Measurements from ENCODE around the gene CARM1. TPM values are rescaled to one million over a fixed set of nuclear protein-coding genes. Genes with fewer than 3 reads are reported as not detected.

CARM1 gene
- total and polyA plus RNA-seq, 8 donors, result 13.0 to 24.7 (median 16.6) TPM

GRCh38 chr19:10920288-10920655, 48.9 kb downstream of the CARM1 start:
- no peak for ATAC-seq
- WGBS, 2 donors, result 86 to 93% methylated on average over 10 of the region's 10 CpGs
- H3K27ac ChIP-seq, result no peak overlapping the region
- peaks cover 0 to 36% (median 2%) of the 10 kb centered on the region in 3 donors for H3K36me3 ChIP-seq
- peaks cover 0 to 5% (median 0%) of the 10 kb centered on the region in 3 donors for H3K4me1 ChIP-seq
- H3K9me3 ChIP-seq, result no peaks in the 10 kb centered on the region
- intact Hi-C loops (cut with DNase I), result no loop called here
- FAIRE-seq, result no peak
- H3K4me3 ChIP-seq, result no peak overlapping the region
- no peaks in the 10 kb centered on the region for H3K27me3 ChIP-seq
- no peak for DNase-seq
- no peak for TF ChIP-seq CTCF (IDR thresholded peaks at IDR 0.05)

- Histone ChIP-seq H3K4me3 (no peak overlapping the region), H3K9me3 (no peaks in the 10 kb centered on the region), H3K36me3 (peaks cover 0 to 39% (median 2%) of the 10 kb centered on the region in 3 donors), H3K27me3 (no peaks in the 10 kb centered on the region), H3K27ac (no peak overlapping the region), H3K4me1 (peaks cover 0 to 5% (median 0%) of the 10 kb centered on the region in 3 donors)
- DNase-seq (no peak), ATAC-seq (no peak), FAIRE-seq (no peak)
- intact Hi-C loops (cut with DNase I), result no loop called here
- 87 to 90% methylated on average over 16 of the region's 16 CpGs for WGBS, 2 donors
- TF ChIP-seq CTCF (IDR thresholded peaks at IDR 0.05), result no peak
Measured at GRCh38 chr19:10920781-10921180, 49.4 kb downstream of the CARM1 start.

GRCh38 chr19:10921199-10921909, 50.0 kb downstream of the CARM1 start:
- FAIRE-seq (no peak), ATAC-seq (no peak), DNase-seq (peak in 1 of 6 donors; percentile 57)
- 93% methylated on average over 42 to 43 of the region's 43 CpGs for WGBS, 2 donors
- Histone ChIP-seq H3K27me3 (no peaks in the 10 kb centered on the region), H3K36me3 (peaks cover 0 to 39% (median 2%) of the 10 kb centered on the region in 3 donors), H3K4me1 (peaks cover 0 to 5% (median 0%) of the 10 kb centered on the region in 3 donors), H3K27ac (no peak overlapping the region), H3K9me3 (no peaks in the 10 kb centered on the region), H3K4me3 (no peak overlapping the region)
- intact Hi-C loops (cut with DNase I), result no loop called here
- no peak for TF ChIP-seq CTCF (IDR thresholded peaks at IDR 0.05)

GRCh38 chr19:10921910-10922637, 50.7 kb downstream of the CARM1 start:
- no peak for FAIRE-seq
- no peak for ATAC-seq
- H3K27ac ChIP-seq, result no peak overlapping the region
- peaks cover 0 to 5% (median 0%) of the 10 kb centered on the region in 3 donors for H3K4me1 ChIP-seq
- 81 to 83% methylated on average over 28 to 33 of the region's 33 CpGs for WGBS, 2 donors
- no peaks in the 10 kb centered on the region for H3K27me3 ChIP-seq
- no peak for TF ChIP-seq CTCF (IDR thresholded peaks at IDR 0.05)
- peak in 1 of 6 donors; percentile 58 for DNase-seq
- no peaks in the 10 kb centered on the region for H3K9me3 ChIP-seq
- intact Hi-C loops (cut with DNase I), result no loop called here
- peaks cover 0 to 39% (median 2%) of the 10 kb centered on the region in 3 donors for H3K36me3 ChIP-seq
- no peak overlapping the region for H3K4me3 ChIP-seq

DNA sequence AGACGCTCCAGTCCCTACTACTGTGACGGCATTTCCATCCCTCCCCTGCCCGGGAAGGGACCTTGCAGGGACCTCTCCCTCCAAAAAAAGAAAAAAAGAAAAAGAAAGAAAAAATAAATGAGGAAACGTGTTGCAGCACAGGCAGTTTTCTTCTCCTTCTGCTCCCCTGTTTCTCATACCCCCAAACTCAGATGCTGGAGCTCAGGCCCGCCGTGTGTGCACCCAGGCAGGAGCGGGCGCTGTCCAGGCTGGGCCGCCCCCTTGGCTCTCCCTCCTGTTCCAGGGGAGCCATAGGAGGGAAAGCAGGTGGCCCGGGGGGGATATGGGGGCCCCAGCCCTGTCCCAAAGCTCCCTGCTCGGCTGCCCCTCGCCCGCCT, 51.3 kb downstream of the CARM1 start:
- no peaks in the 10 kb centered on the region for H3K27me3 ChIP-seq
- H3K27ac ChIP-seq, result no peak overlapping the region
- no peak overlapping the region for H3K4me3 ChIP-seq
- ATAC-seq, result no peak
- DNase-seq, result no peak
- no peak for FAIRE-seq
- 94% methylated on average over 13 of the region's 13 CpGs for WGBS, 2 donors
- intact Hi-C loops (cut with DNase I), result no loop called here
- H3K9me3 ChIP-seq, result no peaks in the 10 kb centered on the region
- H3K36me3 ChIP-seq, result peaks cover 0 to 39% (median 2%) of the 10 kb centered on the region in 3 donors
- peaks cover 0 to 5% (median 0%) of the 10 kb centered on the region in 3 donors for H3K4me1 ChIP-seq
- no peak for TF ChIP-seq CTCF (IDR thresholded peaks at IDR 0.05)
